ENCODE results near the gene HYAL1.

Gene HYAL1

DNA sequence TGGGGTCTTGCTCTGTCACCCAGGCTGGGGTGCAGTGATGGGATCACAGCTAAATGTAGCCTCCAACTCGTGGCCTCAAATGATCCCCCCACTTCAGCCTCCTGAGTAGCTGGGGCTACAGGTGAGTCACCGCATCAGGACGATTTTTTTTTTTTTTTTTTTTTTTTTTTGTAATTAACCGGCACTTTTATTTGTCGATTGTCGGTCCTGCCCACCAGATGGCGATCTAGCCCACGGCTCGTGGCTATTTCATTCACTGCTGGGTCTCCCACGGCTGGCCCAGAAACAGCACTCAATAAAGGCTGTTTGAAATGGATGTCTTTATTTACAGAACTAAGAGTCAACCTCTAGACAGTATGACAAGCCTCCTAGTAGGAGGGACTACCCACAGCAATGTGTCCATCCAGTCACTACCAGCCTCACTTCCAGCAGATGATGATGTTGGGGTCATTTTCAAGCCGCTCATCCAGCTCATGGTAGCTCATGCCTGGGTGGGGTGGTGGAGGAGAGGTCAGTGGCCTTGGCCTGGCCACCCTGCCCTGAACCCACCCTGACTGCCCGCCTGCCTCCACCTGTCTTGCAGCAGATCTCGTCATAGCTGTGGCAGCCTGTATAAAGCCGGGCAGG lies 43.9 kb upstream of the HYAL1 start (continued):
- TF ChIP-seq ZNF302 (tag by site-specific recombination; IDR thresholded peaks at IDR 0.05; ENCODE audit: low read depth) (no peak), ZNF398 (tag by site-specific recombination; IDR thresholded peaks at IDR 0.05) (0 out of 2 replicates have a peak, but pooled peaks have one; percentile 19), ZNF174 (tag by site-specific recombination; IDR thresholded peaks at IDR 0.05) (no peak), TCF7L2 (IDR thresholded peaks at IDR 0.05; ENCODE audit: borderline replicate concordance, low read depth, low read length) (no peak), YY1 (tag by site-specific recombination; IDR thresholded peaks at IDR 0.05) (no peak), ZNF830 (tag by site-specific recombination; IDR thresholded peaks at IDR 0.05; ENCODE audit: low read depth) (no peak), ZNF518A (tag by site-specific recombination; conservative IDR thresholded peaks at IDR 0.05; ENCODE audit: low read depth) (no peak), ZNF624 (tag by site-specific recombination; IDR thresholded peaks at IDR 0.05) (no peak), ZNF114 (tag by site-specific recombination; IDR thresholded peaks at IDR 0.05) (no peak), ZBTB17 (tag by site-specific recombination; IDR thresholded peaks at IDR 0.05) (0 out of 2 replicates have a peak, but pooled peaks have one; percentile 20), ZNF791 (tag by site-specific recombination; IDR thresholded peaks at IDR 0.05) (no peak), ZEB2 (tag by site-specific recombination; IDR thresholded peaks at IDR 0.05) (0 out of 2 replicates have a peak, but pooled peaks have one; percentile 32), ZNF658 (tag by site-specific recombination; IDR thresholded peaks at IDR 0.05) (no peak), YY2 (tag by site-specific recombination; IDR thresholded peaks at IDR 0.05) (no peak), PRDM4 (tag by site-specific recombination; IDR thresholded peaks at IDR 0.05) (no peak), MZF1 (tag by site-specific recombination; IDR thresholded peaks at IDR 0.05; ENCODE audit: borderline replicate concordance) (no peak), ZNF654 (tag by site-specific recombination; IDR thresholded peaks at IDR 0.05; ENCODE audit: low read depth) (peak; percentile 76), IKZF3 (tag by site-specific recombination; IDR thresholded peaks at IDR 0.05) (no peak), GLIS1 (tag by site-specific recombination; IDR thresholded peaks at IDR 0.05) (peak; percentile 27; the same call in 1 of the 2 replicates), ZNF792 (tag by site-specific recombination; IDR thresholded peaks at IDR 0.05) (no peak), ZNF777 (tag by site-specific recombination; IDR thresholded peaks at IDR 0.05; ENCODE audit: borderline replicate concordance) (no peak)
- TF ChIP-seq, protein P1, sequence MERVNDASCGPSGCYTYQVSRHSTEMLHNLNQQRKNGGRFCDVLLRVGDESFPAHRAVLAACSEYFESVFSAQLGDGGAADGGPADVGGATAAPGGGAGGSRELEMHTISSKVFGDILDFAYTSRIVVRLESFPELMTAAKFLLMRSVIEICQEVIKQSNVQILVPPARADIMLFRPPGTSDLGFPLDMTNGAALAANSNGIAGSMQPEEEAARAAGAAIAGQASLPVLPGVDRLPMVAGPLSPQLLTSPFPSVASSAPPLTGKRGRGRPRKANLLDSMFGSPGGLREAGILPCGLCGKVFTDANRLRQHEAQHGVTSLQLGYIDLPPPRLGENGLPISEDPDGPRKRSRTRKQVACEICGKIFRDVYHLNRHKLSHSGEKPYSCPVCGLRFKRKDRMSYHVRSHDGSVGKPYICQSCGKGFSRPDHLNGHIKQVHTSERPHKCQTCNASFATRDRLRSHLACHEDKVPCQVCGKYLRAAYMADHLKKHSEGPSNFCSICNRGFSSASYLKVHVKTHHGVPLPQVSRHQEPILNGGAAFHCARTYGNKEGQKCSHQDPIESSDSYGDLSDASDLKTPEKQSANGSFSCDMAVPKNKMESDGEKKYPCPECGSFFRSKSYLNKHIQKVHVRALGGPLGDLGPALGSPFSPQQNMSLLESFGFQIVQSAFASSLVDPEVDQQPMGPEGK (tag by site-specific recombination; IDR thresholded peaks at IDR 0.05): peak; percentile 46; the same call in 1 of the 2 replicates
- TF ChIP-seq, protein P2, sequence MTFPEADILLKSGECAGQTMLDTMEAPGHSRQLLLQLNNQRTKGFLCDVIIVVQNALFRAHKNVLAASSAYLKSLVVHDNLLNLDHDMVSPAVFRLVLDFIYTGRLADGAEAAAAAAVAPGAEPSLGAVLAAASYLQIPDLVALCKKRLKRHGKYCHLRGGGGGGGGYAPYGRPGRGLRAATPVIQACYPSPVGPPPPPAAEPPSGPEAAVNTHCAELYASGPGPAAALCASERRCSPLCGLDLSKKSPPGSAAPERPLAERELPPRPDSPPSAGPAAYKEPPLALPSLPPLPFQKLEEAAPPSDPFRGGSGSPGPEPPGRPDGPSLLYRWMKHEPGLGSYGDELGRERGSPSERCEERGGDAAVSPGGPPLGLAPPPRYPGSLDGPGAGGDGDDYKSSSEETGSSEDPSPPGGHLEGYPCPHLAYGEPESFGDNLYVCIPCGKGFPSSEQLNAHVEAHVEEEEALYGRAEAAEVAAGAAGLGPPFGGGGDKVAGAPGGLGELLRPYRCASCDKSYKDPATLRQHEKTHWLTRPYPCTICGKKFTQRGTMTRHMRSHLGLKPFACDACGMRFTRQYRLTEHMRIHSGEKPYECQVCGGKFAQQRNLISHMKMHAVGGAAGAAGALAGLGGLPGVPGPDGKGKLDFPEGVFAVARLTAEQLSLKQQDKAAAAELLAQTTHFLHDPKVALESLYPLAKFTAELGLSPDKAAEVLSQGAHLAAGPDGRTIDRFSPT (tag by site-specific recombination; IDR thresholded peaks at IDR 0.05): no peak
- TF ChIP-seq, protein P3, sequence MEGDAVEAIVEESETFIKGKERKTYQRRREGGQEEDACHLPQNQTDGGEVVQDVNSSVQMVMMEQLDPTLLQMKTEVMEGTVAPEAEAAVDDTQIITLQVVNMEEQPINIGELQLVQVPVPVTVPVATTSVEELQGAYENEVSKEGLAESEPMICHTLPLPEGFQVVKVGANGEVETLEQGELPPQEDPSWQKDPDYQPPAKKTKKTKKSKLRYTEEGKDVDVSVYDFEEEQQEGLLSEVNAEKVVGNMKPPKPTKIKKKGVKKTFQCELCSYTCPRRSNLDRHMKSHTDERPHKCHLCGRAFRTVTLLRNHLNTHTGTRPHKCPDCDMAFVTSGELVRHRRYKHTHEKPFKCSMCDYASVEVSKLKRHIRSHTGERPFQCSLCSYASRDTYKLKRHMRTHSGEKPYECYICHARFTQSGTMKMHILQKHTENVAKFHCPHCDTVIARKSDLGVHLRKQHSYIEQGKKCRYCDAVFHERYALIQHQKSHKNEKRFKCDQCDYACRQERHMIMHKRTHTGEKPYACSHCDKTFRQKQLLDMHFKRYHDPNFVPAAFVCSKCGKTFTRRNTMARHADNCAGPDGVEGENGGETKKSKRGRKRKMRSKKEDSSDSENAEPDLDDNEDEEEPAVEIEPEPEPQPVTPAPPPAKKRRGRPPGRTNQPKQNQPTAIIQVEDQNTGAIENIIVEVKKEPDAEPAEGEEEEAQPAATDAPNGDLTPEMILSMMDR (tag by site-specific recombination; IDR thresholded peaks at IDR 0.05): peak; percentile 56
